SU-DHL-6 (cell line): ENCODE measurements around the gene STKLD1.

Experiments
- CTCF ChIP-seq: fragments of 200-600 bp; sonication (generic); IDR thresholded peaks from one replicate; pipeline ENCODE4 v1.5.1; 2017; ENCODE audit warnings: antibody characterized with exemption, mild to moderate bottlenecking, low read length, moderate library complexity; ENCODE audit not compliant: insufficient read depth, poor library complexity, severe bottlenecking
- EZH2phosphoT487 ChIP-seq: fragments of 200-600 bp; sonication (generic), shearing (Covaris generic); conservative IDR thresholded peaks from 2 replicates; pipeline ENCODE4 v1.6.1; 2018; ENCODE audit warnings: mild to moderate bottlenecking, antibody characterized with exemption, low read length, moderate library complexity, mixed read lengths

DNA sequence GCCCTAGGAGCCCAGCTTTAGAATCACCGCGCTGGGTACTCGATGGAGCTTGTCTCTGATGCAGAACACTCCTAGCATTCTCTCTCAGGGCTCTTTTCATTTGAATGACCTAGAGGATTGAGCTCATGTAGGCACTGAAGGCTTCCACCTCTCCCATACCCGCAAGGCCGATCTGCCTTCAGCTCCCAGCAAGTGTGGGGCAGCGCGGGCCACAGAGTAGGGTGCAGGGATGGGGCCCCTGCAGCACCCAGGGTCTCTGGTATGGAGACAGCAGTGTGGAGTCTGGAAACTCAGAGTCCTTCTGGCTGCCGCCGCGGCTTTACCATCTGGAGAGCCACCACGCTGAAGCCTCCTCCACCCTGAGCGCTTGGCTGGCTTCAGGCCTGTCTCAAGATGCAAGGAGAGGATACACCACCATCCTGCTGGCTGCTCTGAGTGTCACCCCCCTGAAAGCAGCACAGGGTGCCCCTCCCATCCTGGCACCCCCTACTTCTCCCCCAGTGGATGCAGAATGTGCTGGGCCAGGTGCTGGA, 12.9 kb downstream of the STKLD1 start:
- TF ChIP-seq EZH2phosphoT487 = no peak
- no peak for TF ChIP-seq CTCF
